T-helper 17 cell (primary cell): ENCODE results near the gene BEND7. TPM values are rescaled to one million over a fixed set of nuclear protein-coding genes. Genes with fewer than 3 reads are reported as not detected.

ENCODE experiments used
- ATAC-seq: fragments of 150-1000 bp; cut with Tn5 transposase; 2 replicates; pipeline ENCODE4 v1.10.0; 2021; ENCODE audit warnings: mild to moderate bottlenecking, moderate library complexity
- DNase-seq, 3 donors: peaks; one replicate each; pipeline versions ENCODE4 v3.0.0 to v3.0.0-alpha.2; 2020 to 2021
- H3K9me3 ChIP-seq: one replicate; pipeline ENCODE4 v1.7.0; 2013; ENCODE audit warnings: low read length, mild to moderate bottlenecking; ENCODE audit not compliant: control insufficient read depth, poor library complexity, severe bottlenecking
- H3K27ac Mint-ChIP-seq: one replicate; pipeline ENCODE4 v1.8.0; 2022; ENCODE audit warnings: mild to moderate bottlenecking, moderate library complexity, mixed read lengths
- H3K27me3 Mint-ChIP-seq: one replicate; pipeline ENCODE4 v1.8.0; 2022; ENCODE audit warnings: mixed read lengths
- H3K36me3 Mint-ChIP-seq: one replicate; pipeline ENCODE4 v1.8.0; 2022; ENCODE audit warnings: low read depth, mixed read lengths
- H3K4me1 Mint-ChIP-seq: one replicate; pipeline ENCODE4 v1.8.0; 2022; ENCODE audit warnings: mild to moderate bottlenecking, mixed read lengths
- H3K4me3 Mint-ChIP-seq: one replicate; pipeline ENCODE4 v1.8.0; 2022; ENCODE audit warnings: mild to moderate bottlenecking, moderate library complexity, mixed read lengths
- total RNA-seq, 4 donors: library from RNA in 2 of 4; stranded (reverse) in 2 of 4; gene quantifications; one replicate each; pipeline ENCODE4 v1.2.3 and lab custom pipeline; 2022 to 2026

The BEND7 gene
- total RNA-seq, 2 donors from 2014 or later, result 0.76 TPM; not detected in 1

DNA sequence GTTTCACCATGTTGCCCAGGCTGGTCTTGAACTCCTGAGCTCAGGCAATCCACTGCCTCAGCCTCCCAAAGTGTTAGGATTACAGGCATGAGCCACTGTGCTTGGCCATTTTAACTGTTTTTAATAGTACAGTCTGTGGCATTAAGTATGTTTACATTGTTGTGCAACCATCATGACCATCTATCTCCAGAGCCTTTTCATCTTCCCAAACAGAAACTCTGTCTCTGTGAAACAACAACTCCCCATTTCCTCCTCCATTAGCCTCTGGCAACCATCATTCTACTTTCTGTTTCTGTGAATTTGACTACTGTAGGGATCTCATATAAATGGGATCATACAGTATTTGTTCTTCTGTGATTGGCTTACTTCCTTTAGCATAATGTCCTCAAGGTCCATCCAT lies 132.4 kb downstream of the BEND7 start:
- H3K27me3 Mint-ChIP-seq, result peaks cover 55% of the 10 kb centered on the region
- H3K36me3 Mint-ChIP-seq, result no peaks in the 10 kb centered on the region

DNA sequence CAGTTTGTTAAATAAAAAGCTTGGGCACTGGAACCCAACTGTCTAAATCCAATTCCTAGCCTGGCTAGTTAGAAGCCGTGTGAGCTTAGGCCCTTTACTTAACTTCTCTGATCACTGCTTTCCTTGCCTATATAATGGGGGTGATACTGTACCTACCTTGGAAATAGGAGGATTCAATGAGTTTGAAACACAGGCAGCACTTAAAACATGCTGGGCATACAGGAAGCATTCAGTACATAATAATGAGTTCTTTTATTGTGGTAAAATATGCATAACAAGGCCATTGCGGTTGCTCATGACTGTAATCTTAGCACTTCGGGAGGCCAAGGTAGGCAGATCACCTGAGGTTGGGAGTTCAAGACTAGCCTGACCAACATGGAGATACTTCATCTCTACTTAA lies 133.3 kb downstream of the BEND7 start:
- Mint-ChIP-seq H3K4me1 (no peaks in the 10 kb centered on the region), H3K27ac (no peak overlapping the region)

More for the DNA sequence above, 132.4 kb downstream of the BEND7 start:
- DNase-seq (no peak), ATAC-seq (no peak)
- Mint-ChIP-seq H3K4me3 (no peak overlapping the region), H3K27ac (no peak overlapping the region), H3K4me1 (no peaks in the 10 kb centered on the region)
- no peaks in the 10 kb centered on the region for H3K9me3 ChIP-seq

DNA sequence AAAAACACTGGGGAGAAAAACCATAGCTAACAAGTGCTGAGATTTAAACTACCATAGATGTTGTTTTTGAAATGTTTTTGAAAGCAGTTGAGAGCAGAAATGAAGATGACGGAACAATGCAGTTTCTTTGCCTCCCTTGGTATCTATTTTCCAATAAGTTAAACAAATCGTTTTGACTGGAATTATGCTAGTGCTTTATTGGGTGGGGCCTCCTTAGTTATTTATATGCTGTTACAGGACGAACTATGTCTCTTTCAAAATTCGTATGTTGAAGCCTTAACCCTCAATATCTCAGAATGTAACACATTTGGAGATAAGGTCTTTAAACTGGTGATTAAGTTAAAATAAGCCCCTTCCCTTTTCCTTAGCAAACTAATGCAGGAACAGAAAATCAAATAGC lies 135.2 kb downstream of the BEND7 start:
- no peak for ATAC-seq

More for the DNA sequence above, 133.3 kb downstream of the BEND7 start:
- H3K9me3 ChIP-seq, result no peaks in the 10 kb centered on the region
- Mint-ChIP-seq H3K27me3 (peaks cover 52% of the 10 kb centered on the region), H3K4me3 (no peak overlapping the region), H3K36me3 (no peaks in the 10 kb centered on the region)
- DNase-seq (no peak), ATAC-seq (no peak)

GRCh38 chr10:13392701-13393100 lies 136.1 kb downstream of the BEND7 start:
- DNase-seq (no peak), ATAC-seq (no peak)
- no peak overlapping the region for H3K27ac Mint-ChIP-seq
- H3K9me3 ChIP-seq, result no peaks in the 10 kb centered on the region
- H3K36me3 Mint-ChIP-seq, result no peaks in the 10 kb centered on the region
- H3K4me3 Mint-ChIP-seq, result no peak overlapping the region
- peaks cover 48% of the 10 kb centered on the region for H3K27me3 Mint-ChIP-seq
- peaks cover 3% of the 10 kb centered on the region for H3K4me1 Mint-ChIP-seq

More for the DNA sequence above, 135.2 kb downstream of the BEND7 start:
- Mint-ChIP-seq H3K4me3 (no peak overlapping the region), H3K36me3 (no peaks in the 10 kb centered on the region), H3K4me1 (peaks cover 3% of the 10 kb centered on the region), H3K27me3 (peaks cover 47% of the 10 kb centered on the region), H3K27ac (no peak overlapping the region)
- no peak for DNase-seq
- no peaks in the 10 kb centered on the region for H3K9me3 ChIP-seq

Other genes with a start within 250 kb of the BEND7 start
- gene PHYH, start 228.9 kb downstream of the BEND7 start, total RNA-seq, result 10 to 100 TPM; 10.9 to 14.6 TPM
- gene SEPHS1, start 180.7 kb downstream of the BEND7 start, total RNA-seq, result 10 to 100 TPM; 18.9 to 20.2 TPM
- gene PRPF18, start 58.0 kb upstream of the BEND7 start, total RNA-seq, result 10 to 100 TPM; 23.8 to 30.3 TPM